ENCODE measurements around the gene BPIFB2.

BPIFB2 gene, protein sequence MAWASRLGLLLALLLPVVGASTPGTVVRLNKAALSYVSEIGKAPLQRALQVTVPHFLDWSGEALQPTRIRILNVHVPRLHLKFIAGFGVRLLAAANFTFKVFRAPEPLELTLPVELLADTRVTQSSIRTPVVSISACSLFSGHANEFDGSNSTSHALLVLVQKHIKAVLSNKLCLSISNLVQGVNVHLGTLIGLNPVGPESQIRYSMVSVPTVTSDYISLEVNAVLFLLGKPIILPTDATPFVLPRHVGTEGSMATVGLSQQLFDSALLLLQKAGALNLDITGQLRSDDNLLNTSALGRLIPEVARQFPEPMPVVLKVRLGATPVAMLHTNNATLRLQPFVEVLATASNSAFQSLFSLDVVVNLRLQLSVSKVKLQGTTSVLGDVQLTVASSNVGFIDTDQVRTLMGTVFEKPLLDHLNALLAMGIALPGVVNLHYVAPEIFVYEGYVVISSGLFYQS

GRCh38 chr20:33007376-33008335 is at the start of gene BPIFB2:
BPIFB2 (plus strand) TSS chr20:33007704; CDS start chr20:33008575, 871 bp downstream.
- H3K9ac ChIP-seq = no peak within 1 kb of the TSS
- H3K4me2 ChIP-seq (ENCODE audit: low read length) = no peak within 1 kb of the TSS
- no peak for TF ChIP-seq CTCF (IDR thresholded peaks at IDR 0.05)
- no peak within 1 kb of the TSS for H2AFZ ChIP-seq
- H3K36me3 ChIP-seq (ENCODE audit: control insufficient read depth, insufficient read depth, low read length) = no peaks in the 10 kb centered on the region
- no peaks in the 10 kb centered on the region for H3K79me2 ChIP-seq
- no peaks in the 10 kb centered on the region for H3K9me3 ChIP-seq (ENCODE audit: control insufficient read depth, low read length)
- no peak within 1 kb of the TSS for H3K4me3 ChIP-seq (ENCODE audit: low read depth, low read length)
- no peaks in the 10 kb centered on the region for H3K27me3 ChIP-seq (ENCODE audit: control insufficient read depth, insufficient read depth, low read length)
- H3K4me1 ChIP-seq = no peaks in the 10 kb centered on the region
- H3K27ac ChIP-seq = no peak within 1 kb of the TSS

DNA sequence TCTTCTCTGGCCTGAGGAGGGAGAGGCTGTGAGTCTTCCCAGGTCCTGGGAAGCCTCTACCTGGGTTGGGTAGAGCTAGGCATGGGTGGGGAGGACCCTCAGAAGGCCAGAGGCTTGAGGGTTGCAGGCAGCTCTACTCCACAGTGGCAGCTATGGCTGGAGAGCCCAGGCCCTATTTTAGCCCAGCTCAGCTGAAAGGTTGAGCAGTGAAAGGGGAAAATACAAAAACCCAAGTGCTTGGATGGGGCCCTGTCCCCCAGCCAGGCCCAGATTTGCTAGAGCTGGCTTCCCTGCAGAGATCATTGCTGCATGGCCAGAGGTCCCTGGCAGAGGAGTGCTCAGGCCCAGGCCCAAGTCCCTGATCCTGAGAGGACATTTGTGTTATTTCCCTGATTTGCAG is 48.9 kb upstream of the BPIFB2 start:
- TF ChIP-seq CTCF (IDR thresholded peaks at IDR 0.05) = no peak
- no peaks in the 10 kb centered on the region for H3K4me1 ChIP-seq
- no peaks in the 10 kb centered on the region for H3K9me3 ChIP-seq (ENCODE audit: control insufficient read depth, low read length)
- H2AFZ ChIP-seq = no peak overlapping the region
- H3K4me3 ChIP-seq (ENCODE audit: low read depth, low read length) = no peak overlapping the region
- no peaks in the 10 kb centered on the region for H3K27me3 ChIP-seq (ENCODE audit: control insufficient read depth, insufficient read depth, low read length)
- no peak overlapping the region for H3K9ac ChIP-seq
- no peak overlapping the region for H3K4me2 ChIP-seq (ENCODE audit: low read length)
- H3K79me2 ChIP-seq = no peaks in the 10 kb centered on the region
- H3K36me3 ChIP-seq (ENCODE audit: control insufficient read depth, insufficient read depth, low read length) = no peaks in the 10 kb centered on the region
- H3K27ac ChIP-seq = no peak overlapping the region

DNA sequence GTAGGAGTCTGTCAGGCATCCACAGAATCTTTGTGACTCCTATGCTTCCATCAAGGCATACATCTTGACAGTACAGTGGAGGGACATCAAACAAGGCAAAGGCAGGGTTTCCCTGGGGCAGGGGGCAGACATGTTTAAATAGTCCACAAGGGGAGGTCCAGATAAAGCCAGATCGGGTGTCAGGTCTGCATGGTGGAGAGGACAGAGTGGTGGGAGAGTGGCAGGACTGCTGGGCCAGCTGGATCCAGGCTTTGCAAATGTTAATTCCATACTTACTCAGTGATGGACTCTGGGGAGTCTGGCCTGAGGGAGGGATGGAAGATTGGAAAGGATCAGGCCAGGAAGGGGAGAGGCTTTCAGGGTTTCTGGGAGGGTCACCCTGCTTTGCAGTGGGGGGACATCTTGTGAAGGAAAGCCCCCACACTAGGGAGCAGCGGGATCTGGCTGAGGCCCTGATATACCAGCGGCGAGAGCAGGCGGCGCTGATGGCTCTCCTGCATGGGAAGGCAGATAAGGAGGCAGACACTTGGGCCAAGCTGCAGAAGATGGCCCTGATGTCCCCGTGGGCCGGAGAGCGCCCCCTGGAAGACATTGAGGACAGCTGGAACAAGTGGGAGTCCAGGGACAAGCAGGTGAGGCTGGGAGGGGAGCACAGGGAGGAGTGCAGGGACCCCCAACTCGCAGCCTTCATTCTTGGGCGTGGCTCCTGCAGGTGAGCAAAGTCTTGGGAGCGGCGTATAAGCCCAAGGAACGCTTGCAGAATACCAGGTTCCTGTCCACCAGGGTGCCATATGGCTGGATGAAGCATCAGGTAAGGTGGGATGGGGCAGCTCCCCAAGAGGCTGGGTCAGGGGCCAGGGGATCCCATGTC is 47.9 kb upstream of the BPIFB2 start:
- no peaks in the 10 kb centered on the region for H3K4me1 ChIP-seq
- no peak overlapping the region for H3K4me2 ChIP-seq (ENCODE audit: low read length)
- H3K79me2 ChIP-seq = no peaks in the 10 kb centered on the region
- no peak overlapping the region for H3K4me3 ChIP-seq (ENCODE audit: low read depth, low read length)
- no peaks in the 10 kb centered on the region for H3K9me3 ChIP-seq (ENCODE audit: control insufficient read depth, low read length)
- no peak overlapping the region for H3K27ac ChIP-seq
- H3K9ac ChIP-seq = no peak overlapping the region
- no peak overlapping the region for H2AFZ ChIP-seq
- no peaks in the 10 kb centered on the region for H3K27me3 ChIP-seq (ENCODE audit: control insufficient read depth, insufficient read depth, low read length)
- TF ChIP-seq CTCF (IDR thresholded peaks at IDR 0.05) = no peak
- H3K36me3 ChIP-seq (ENCODE audit: control insufficient read depth, insufficient read depth, low read length) = no peaks in the 10 kb centered on the region

DNA sequence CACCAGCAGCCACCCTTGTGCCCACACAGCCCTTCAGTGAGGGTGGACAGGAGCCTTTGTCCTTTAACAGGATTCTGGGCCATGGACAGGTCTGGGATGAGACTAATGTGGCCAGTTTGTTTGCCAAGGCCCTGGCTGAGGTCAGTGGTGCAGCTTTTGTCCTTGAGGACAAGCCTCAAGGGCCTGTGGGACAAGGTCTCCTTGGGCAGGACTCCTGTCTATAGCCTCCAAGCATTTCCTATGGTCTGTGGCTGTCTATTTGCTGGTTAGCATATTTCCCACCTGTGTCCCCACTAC is 47.3 kb upstream of the BPIFB2 start:
- H3K4me1 ChIP-seq = no peaks in the 10 kb centered on the region
- H2AFZ ChIP-seq = no peak overlapping the region
- no peak overlapping the region for H3K4me3 ChIP-seq (ENCODE audit: low read depth, low read length)
- H3K9me3 ChIP-seq (ENCODE audit: control insufficient read depth, low read length) = no peaks in the 10 kb centered on the region
- no peak overlapping the region for H3K4me2 ChIP-seq (ENCODE audit: low read length)
- H3K27ac ChIP-seq = no peak overlapping the region
- no peaks in the 10 kb centered on the region for H3K36me3 ChIP-seq (ENCODE audit: control insufficient read depth, insufficient read depth, low read length)
- no peak for TF ChIP-seq CTCF (IDR thresholded peaks at IDR 0.05)
- no peak overlapping the region for H3K9ac ChIP-seq
- no peaks in the 10 kb centered on the region for H3K79me2 ChIP-seq
- no peaks in the 10 kb centered on the region for H3K27me3 ChIP-seq (ENCODE audit: control insufficient read depth, insufficient read depth, low read length)
